SK-N-SH (cell line): ENCODE data around the gene AP2A1. TPM values are rescaled to one million over a fixed set of nuclear protein-coding genes. Genes with fewer than 3 reads are reported as not detected.

ENCODE experiments used
- CTCF ChIA-PET: fragments of 300-600, 350-600 bp; formaldehyde crosslinking; extraction: SDS; loops from one replicate; lab custom pipeline; 2021; lab: Yijun Ruan, JAX
- POLR2A ChIA-PET: fragments of 350-600 bp; sonication (Branson Sonifier 250); formaldehyde crosslinking; extraction: SDS; loops from one replicate; lab custom pipeline; 2020; ENCODE audit warnings: antibody characterized with exemption, inconsistent platforms; lab: Yijun Ruan, JAX
- DNase-seq: peaks from one replicate; pipeline ENCODE4 v3.0.0; 2012
- H2AFZ ChIP-seq: fragments of 200-600 bp; sonication (generic); 2 replicates; pipeline ENCODE4 v1.8.1; 2016; ENCODE audit warnings: antibody characterized with exemption, mild to moderate bottlenecking, low read depth
- H3F3A ChIP-seq: fragments of 200-600 bp; sonication (generic); replicated peaks from 2 replicates; pipeline ENCODE3; 2016; ENCODE audit warnings: antibody characterized with exemption, mild to moderate bottlenecking; ENCODE audit not compliant: insufficient read depth
- H3K27ac ChIP-seq, 2 experiments: fragments of 200-500 bp in 1 of 2; fragments of 200-600 bp in 1 of 2; sonication (Bioruptor generic) in 1 of 2; sonication (generic), shearing (Covaris generic) in 1 of 2; 2 replicates each; pipeline versions ENCODE4 v1.5.1 to v1.6.1; 2014 to 2016; ENCODE audit warnings: low read depth in 2 of 2, inconsistent platforms in 1 of 2, low read length in 1 of 2, mild to moderate bottlenecking in 1 of 2, mixed read lengths in 1 of 2
- H3K27me3 ChIP-seq: fragments of 200-600 bp; sonication (generic), shearing (Covaris generic); 2 replicates; pipeline ENCODE4 v1.6.1; 2016; ENCODE audit warnings: mixed run types; ENCODE audit not compliant: insufficient read depth
- H3K36me3 ChIP-seq, 2 experiments: fragments of 200-500 bp in 1 of 2; fragments of 200-600 bp in 1 of 2; sonication (Bioruptor generic) in 1 of 2; sonication (generic) in 1 of 2; replicated peaks in 1 of 2; 2 replicates each; pipeline versions ENCODE3 to v1.5.1; 2014 to 2016; ENCODE audit warnings: low read length in 1 of 2, mild to moderate bottlenecking in 1 of 2; ENCODE audit not compliant: insufficient read depth in 2 of 2, control insufficient read depth in 1 of 2
- H3K4me1 ChIP-seq, 2 experiments: fragments of 200-500 bp in 1 of 2; fragments of 200-600 bp in 1 of 2; sonication (Bioruptor generic) in 1 of 2; sonication (generic), shearing (Covaris generic) in 1 of 2; 2 replicates each; pipeline versions ENCODE4 v1.5.1 to v1.6.1; 2014 to 2016; ENCODE audit warnings: low read depth in 1 of 2, low read length in 1 of 2, mixed run types in 1 of 2; ENCODE audit not compliant: insufficient read depth in 2 of 2, control insufficient read depth in 1 of 2
- H3K4me2 ChIP-seq: fragments of 200-600 bp; sonication (generic), shearing (Covaris generic); 2 replicates; pipeline ENCODE4 v1.6.1; 2017; ENCODE audit warnings: mixed run types
- H3K4me3 ChIP-seq, 2 experiments: fragments of 200-500 bp in 1 of 2; fragments of 200-600 bp in 1 of 2; sonication (Bioruptor generic) in 1 of 2; sonication (generic), shearing (Covaris generic) in 1 of 2; 2 replicates each; pipeline versions ENCODE4 v1.5.1 to v1.8.1; 2014 to 2016; ENCODE audit warnings: low read depth in 2 of 2, inconsistent platforms in 1 of 2, low read length in 1 of 2, mild to moderate bottlenecking in 1 of 2, mixed read lengths in 1 of 2, moderate library complexity in 1 of 2
- H3K79me2 ChIP-seq: fragments of 200-600 bp; sonication (generic); 2 replicates; pipeline ENCODE4 v1.8.1; 2017; ENCODE audit warnings: mild to moderate bottlenecking; ENCODE audit not compliant: insufficient read depth
- H3K9ac ChIP-seq: fragments of 200-600 bp; sonication (generic); 2 replicates; pipeline ENCODE4 v1.6.1; 2017; ENCODE audit warnings: mixed run types
- H3K9me2 ChIP-seq: fragments of 200-600 bp; sonication (generic); 2 replicates; pipeline ENCODE4 v1.6.1; 2017; ENCODE audit warnings: mixed run types
- H3K9me3 ChIP-seq: fragments of 200-600 bp; sonication (generic); 2 replicates; pipeline ENCODE4 v1.6.1; 2017; ENCODE audit warnings: mixed run types, mild to moderate bottlenecking, moderate library complexity
- H4K20me1 ChIP-seq: fragments of 200-600 bp; sonication (generic); 2 replicates; pipeline ENCODE4 v1.6.1; 2017; ENCODE audit warnings: mild to moderate bottlenecking, mixed run types; ENCODE audit not compliant: insufficient read depth
- CHD2 ChIP-seq: fragments of 150-350 bp; IDR thresholded peaks from 2 replicates; pipeline ENCODE4 v1.6.1; 2018; ENCODE audit warnings: low read length; ENCODE audit not compliant: partially characterized antibody
- ELF1 ChIP-seq: IDR thresholded peaks from 2 replicates; pipeline ENCODE4 v1.4.0; 2012
- EP300 ChIP-seq, 2 experiments: IDR thresholded peaks; 2 replicates each; pipeline versions ENCODE4 v1.4.0 to v1.6.1; 2012; ENCODE audit warnings: borderline replicate concordance in 1 of 2, low read depth in 1 of 2, low read length in 1 of 2
- EZH2phosphoT487 ChIP-seq: fragments of 200-600 bp; sonication (generic); IDR thresholded peaks from 2 replicates; pipeline ENCODE4 v1.6.1; 2017; ENCODE audit warnings: low read depth, mixed run types, mild to moderate bottlenecking, antibody characterized with exemption, moderate library complexity, borderline replicate concordance
- FOSL2 ChIP-seq: IDR thresholded peaks from 2 replicates; pipeline ENCODE4 v1.4.0; 2012; ENCODE audit warnings: low read depth, mild to moderate bottlenecking, moderate library complexity, borderline replicate concordance
- FOXJ3 ChIP-seq: sonication (generic); formaldehyde crosslinking; IDR thresholded peaks from 2 replicates; pipeline ENCODE4 v1.5.1; 2020; ENCODE audit warnings: mild to moderate bottlenecking, missing genetic modification reagents
- FOXM1 ChIP-seq: IDR thresholded peaks from 2 replicates; pipeline ENCODE4 v1.4.0; 2012; ENCODE audit warnings: low read depth, mild to moderate bottlenecking
- IRF3 ChIP-seq: fragments of 150-350 bp; IDR thresholded peaks from 2 replicates; pipeline ENCODE4 v1.6.1; 2016; ENCODE audit warnings: mild to moderate bottlenecking, low read depth, low read length
- JUND ChIP-seq: IDR thresholded peaks from 2 replicates; pipeline ENCODE4 v1.4.0; 2012
- MEF2A ChIP-seq: IDR thresholded peaks from 2 replicates; pipeline ENCODE4 v1.4.0; 2012; ENCODE audit warnings: low read depth, borderline replicate concordance
- NFIC ChIP-seq: IDR thresholded peaks from 2 replicates; pipeline ENCODE4 v1.4.0; 2012; ENCODE audit warnings: borderline replicate concordance
- NRF1 ChIP-seq: IDR thresholded peaks from 2 replicates; pipeline ENCODE4 v1.6.1; 2012; ENCODE audit warnings: low read depth, mild to moderate bottlenecking, low read length
- RXRA ChIP-seq: IDR thresholded peaks from 2 replicates; pipeline ENCODE4 v1.4.0; 2012; ENCODE audit warnings: low read depth, mild to moderate bottlenecking, borderline replicate concordance
- SIN3A ChIP-seq: IDR thresholded peaks from 2 replicates; pipeline ENCODE4 v1.6.1; 2012; ENCODE audit warnings: low read depth, mild to moderate bottlenecking, low read length, moderate library complexity, borderline replicate concordance
- SMC3 ChIP-seq: IDR thresholded peaks from 2 replicates; pipeline ENCODE4 v1.6.1; 2012; ENCODE audit warnings: low read depth, low read length, improper control_type of control experiment
- TAF1 ChIP-seq: IDR thresholded peaks from 2 replicates; pipeline ENCODE4 v1.6.1; 2012; ENCODE audit warnings: low read depth, mild to moderate bottlenecking, low read length, moderate library complexity, borderline replicate concordance
- USF1 ChIP-seq: IDR thresholded peaks from 2 replicates; pipeline ENCODE4 v1.4.0; 2012; ENCODE audit warnings: low read depth, borderline replicate concordance
- YY1 ChIP-seq: IDR thresholded peaks from 2 replicates; pipeline ENCODE4 v1.4.0; 2012; ENCODE audit warnings: low read depth, mild to moderate bottlenecking
- WGBS: methylation state at CpG from one replicate; pipeline ENCODE4 v1.1.6; 2017; ENCODE audit warnings: low lambda C conversion rate; 5-methylcytosine and 5-hydroxymethylcytosine counted together
- polyA plus RNA-seq, 3 experiments: library from polyadenylated mRNA; depleted of rRNA; stranded (reverse); fragments of >200 nt; gene quantifications; 2 replicates each; pipeline ENCODE4 v1.2.3, GENCODE V29; 2012
- TF ChIP-seq, protein P1 (sequence below): fragments of 150-350 bp; IDR thresholded peaks from 2 replicates; pipeline ENCODE4 v1.6.1; 2017; ENCODE audit warnings: antibody characterized with exemption, low read length, low read depth, borderline replicate concordance

AP2A1 gene
- polyA plus RNA-seq, 1 of the 3 experiments (the other 2 are of a cell fraction): 74.8 TPM

DNA sequence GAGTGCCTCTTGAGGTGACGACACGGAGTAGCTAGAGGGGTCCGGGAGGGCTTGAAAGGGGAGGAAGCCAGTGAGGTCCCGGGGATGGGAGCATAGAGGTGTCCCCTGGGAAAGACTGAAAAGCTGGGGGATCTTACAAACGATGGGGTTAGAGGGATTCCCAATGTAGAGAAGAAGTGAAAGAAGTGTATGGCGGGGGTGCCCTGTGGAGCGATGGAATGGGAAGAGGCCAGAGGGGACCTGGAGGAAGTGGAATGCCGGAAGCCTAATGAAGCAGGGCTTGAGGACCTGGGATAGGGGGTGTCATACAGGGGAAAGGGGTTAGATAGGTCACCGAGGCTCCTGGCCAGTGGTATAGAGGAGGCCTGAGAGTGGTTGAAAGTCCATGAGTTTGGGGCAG lies 580 bp downstream of the AP2A1 start (continued):
- no peak for TF ChIP-seq IRF3
- no peak for TF ChIP-seq YY1
- TF ChIP-seq CHD2: no peak
- TF ChIP-seq, protein P1, sequence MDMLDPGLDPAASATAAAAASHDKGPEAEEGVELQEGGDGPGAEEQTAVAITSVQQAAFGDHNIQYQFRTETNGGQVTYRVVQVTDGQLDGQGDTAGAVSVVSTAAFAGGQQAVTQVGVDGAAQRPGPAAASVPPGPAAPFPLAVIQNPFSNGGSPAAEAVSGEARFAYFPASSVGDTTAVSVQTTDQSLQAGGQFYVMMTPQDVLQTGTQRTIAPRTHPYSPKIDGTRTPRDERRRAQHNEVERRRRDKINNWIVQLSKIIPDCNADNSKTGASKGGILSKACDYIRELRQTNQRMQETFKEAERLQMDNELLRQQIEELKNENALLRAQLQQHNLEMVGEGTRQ: no peak
- TF ChIP-seq FOSL2: no peak

GRCh38 chr19:49767967-49768581 lies 1.3 kb downstream of the AP2A1 start:
- peak overlapping the region; percentile 94 for H3K4me2 ChIP-seq
- H3K79me2 ChIP-seq: peaks cover 61% of the 10 kb centered on the region
- peaks cover 4% of the 10 kb centered on the region for H3F3A ChIP-seq
- CTCF ChIA-PET: no interaction called here
- TF ChIP-seq FOXJ3 (CRISPR knock-in tag) (no peak), EZH2phosphoT487 (no peak), JUND (no peak)
- no peak for DNase-seq
- peak overlapping the region; percentile 92 for H3K9ac ChIP-seq
- H3K4me1 ChIP-seq: peaks cover 10 to 16% of the 10 kb centered on the region in 2 experiments; a peak in 2 of 4 replicates
- no peaks in the 10 kb centered on the region for H3K9me3 ChIP-seq
- H3K27ac ChIP-seq: no peak overlapping the region
- H2AFZ ChIP-seq: no peak overlapping the region
- H3K9me2 ChIP-seq: no peaks in the 10 kb centered on the region
- H4K20me1 ChIP-seq: peaks cover 10% of the 10 kb centered on the region; the same call in 1 of the 2 replicates
- no peaks in the 10 kb centered on the region for H3K36me3 ChIP-seq
- POLR2A ChIA-PET: no interaction called here
- WGBS: 77% methylated on average over 12 of the region's 12 CpGs
- peak overlapping the region; percentile 72 to 93 for H3K4me3 ChIP-seq
- H3K27me3 ChIP-seq: no peaks in the 10 kb centered on the region

DNA sequence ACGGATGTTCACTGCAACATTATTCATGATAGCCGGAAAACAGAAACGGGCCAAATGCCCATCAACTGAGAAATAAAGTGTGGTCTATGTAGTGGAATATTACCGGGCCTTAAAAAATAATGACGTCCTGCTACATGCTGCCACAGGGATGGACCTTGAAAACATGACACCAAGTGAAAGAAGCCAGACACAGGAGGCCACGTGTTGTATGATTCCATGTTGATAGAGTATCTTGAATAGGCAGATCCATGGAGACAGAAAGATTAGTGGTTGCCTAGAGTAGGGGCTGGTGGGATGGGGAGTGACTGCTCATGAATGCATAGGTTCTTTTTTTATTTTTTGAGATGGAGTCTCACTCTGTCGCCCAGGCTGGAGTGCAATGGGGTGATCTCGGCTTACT lies 3.7 kb downstream of the AP2A1 start:
- Histone ChIP-seq H3K79me2 (peaks cover 86% of the 10 kb centered on the region), H3K36me3 (no peaks in the 10 kb centered on the region), H2AFZ (no peak overlapping the region), H3K9me2 (no peaks in the 10 kb centered on the region), H3K9ac (no peak overlapping the region), H3K27ac (no peak overlapping the region), H3K9me3 (no peaks in the 10 kb centered on the region), H3K4me2 (no peak overlapping the region), H3F3A (peaks cover 4% of the 10 kb centered on the region), H3K4me1 (peaks cover 6 to 16% of the 10 kb centered on the region in 2 experiments; a peak in 2 of 4 replicates), H3K27me3 (no peaks in the 10 kb centered on the region), H3K4me3 (no peak overlapping the region), H4K20me1 (peaks cover 13% of the 10 kb centered on the region)
- 92% methylated on average over 8 of the region's 8 CpGs for WGBS
- ChIA-PET POLR2A (interaction anchor here (1.4 kb wide), 1 partner anchor 43 kb away, joined by 3 read pairs; the partner anchor contains the start of gene FUZ), CTCF (interaction anchor here (0.7 kb wide), 1 partner anchor 15 kb away, joined by 3 read pairs; no protein-coding TSS in a partner anchor)
- DNase-seq: no peak
- no peak for TF ChIP-seq IRF3
- no peak for TF ChIP-seq FOXM1
- TF ChIP-seq FOSL2: no peak
- no peak for TF ChIP-seq CHD2
- TF ChIP-seq, protein P1: no peak
- no peak for TF ChIP-seq ELF1
- TF ChIP-seq EP300 (IDR thresholded peaks at IDR 0.05; ENCODE audit: borderline replicate concordance in 1 of 2, low read depth in 1 of 2, low read length in 1 of 2): no peak
- TF ChIP-seq YY1: no peak
- TF ChIP-seq RXRA: no peak
- no peak for TF ChIP-seq USF1
- TF ChIP-seq SIN3A: no peak
- TF ChIP-seq TAF1: no peak
- no peak for TF ChIP-seq MEF2A
- no peak for TF ChIP-seq SMC3
- no peak for TF ChIP-seq FOXJ3 (CRISPR knock-in tag)
- no peak for TF ChIP-seq NFIC
- no peak for TF ChIP-seq NRF1
